Activated CD8-positive, alpha-beta T cell treated with anti-CD3 and anti-CD28 coated beads for 36 hours (primary cell): ENCODE data around the gene KCNA10. TPM values are rescaled to one million over a fixed set of nuclear protein-coding genes. Genes with fewer than 3 reads are reported as not detected.

Experiments used
- ATAC-seq: fragments of 200-7000 bp; cut with Tn5 transposase; one replicate; pipeline ENCODE4 v1.10.0; 2021; ENCODE audit warnings: mild to moderate bottlenecking, moderate library complexity
- CTCF ChIA-PET: fragments of 350-600 bp; sonication (Branson Sonifier 250); formaldehyde crosslinking; loops from one replicate; lab custom pipeline; 2021; ENCODE audit warnings: antibody characterized with exemption; lab: Charles Lee
- POLR2A ChIA-PET: fragments of 350-600 bp; sonication (Branson Sonifier 250); formaldehyde crosslinking; loops from one replicate; lab custom pipeline; 2021; ENCODE audit warnings: antibody characterized with exemption; lab: Charles Lee
- DNase-seq: peaks from one replicate; pipeline ENCODE4 v3.0.0-alpha.2; 2020
- H3K27ac Mint-ChIP-seq: one replicate; pipeline ENCODE4 v1.8.0; 2021; ENCODE audit warnings: mild to moderate bottlenecking, mixed read lengths
- H3K27me3 Mint-ChIP-seq: one replicate; pipeline ENCODE4 v1.8.0; 2021; ENCODE audit warnings: mixed read lengths
- H3K36me3 Mint-ChIP-seq: one replicate; pipeline ENCODE4 v1.8.0; 2021; ENCODE audit warnings: low read depth, mixed read lengths
- H3K4me1 Mint-ChIP-seq: one replicate; pipeline ENCODE4 v1.8.0; 2021; ENCODE audit warnings: low read depth, mixed read lengths
- H3K4me3 Mint-ChIP-seq: one replicate; pipeline ENCODE4 v1.8.0; 2021; ENCODE audit warnings: mild to moderate bottlenecking, moderate library complexity, mixed read lengths
- H3K9me3 Mint-ChIP-seq: one replicate; pipeline ENCODE4 v1.8.0; 2021; ENCODE audit warnings: mixed read lengths
- CTCF ChIP-seq: fragments of 200-600 bp; IDR thresholded peaks from one replicate; pipeline ENCODE4 v1.8.0; 2022; ENCODE audit warnings: antibody characterized with exemption, mild to moderate bottlenecking
- intact Hi-C: fragments of 100-400 bp; cut with micrococcal nuclease; formaldehyde crosslinking; loops from one replicate; pipeline ENCODE4 v1.10.0; 2022
- total RNA-seq, 2 experiments: library from RNA; stranded (reverse); gene quantifications; one replicate each; pipeline ENCODE4 v1.2.3, GENCODE V29; 2021

KCNA10 gene
- total RNA-seq, 2 experiments from 2014 or later = not detected

GRCh38 chr1:110547017-110547416 is 28.0 kb upstream of the KCNA10 start:
- ATAC-seq (no peak), DNase-seq (no peak)
- H3K36me3 Mint-ChIP-seq = no peaks in the 10 kb centered on the region
- TF ChIP-seq CTCF = no peak
- H3K4me3 Mint-ChIP-seq = no peak overlapping the region
- intact Hi-C loops = no loop called here
- H3K27me3 Mint-ChIP-seq = peaks cover 6% of the 10 kb centered on the region
- ChIA-PET CTCF (no interaction called here), POLR2A (no interaction called here)
- no peak overlapping the region for H3K27ac Mint-ChIP-seq
- H3K9me3 Mint-ChIP-seq = no peaks in the 10 kb centered on the region
- H3K4me1 Mint-ChIP-seq = no peaks in the 10 kb centered on the region

GRCh38 chr1:110545492-110545891 is 26.5 kb upstream of the KCNA10 start:
- Mint-ChIP-seq H3K4me1 (no peaks in the 10 kb centered on the region), H3K4me3 (no peak overlapping the region), H3K27ac (no peak overlapping the region), H3K9me3 (no peaks in the 10 kb centered on the region), H3K36me3 (no peaks in the 10 kb centered on the region), H3K27me3 (peaks cover 8% of the 10 kb centered on the region)
- ATAC-seq (no peak), DNase-seq (no peak)
- ChIA-PET CTCF (interaction anchor here (0.7 to 2.1 kb wide), 4 partner anchors 10 to 238 kb away, joined by 3 to 7 read pairs (median 4); no protein-coding TSS in a partner anchor), POLR2A (no interaction called here)
- no peak for TF ChIP-seq CTCF
- intact Hi-C loops = no loop called here

- no peak overlapping the region for H3K4me3 Mint-ChIP-seq
- TF ChIP-seq CTCF = no peak
- H3K27me3 Mint-ChIP-seq = peaks cover 6% of the 10 kb centered on the region
- DNase-seq = no peak
- H3K9me3 Mint-ChIP-seq = no peaks in the 10 kb centered on the region
- intact Hi-C loops = no loop called here
- CTCF ChIA-PET = interaction anchor here (0.7 to 2.1 kb wide), 7 partner anchors 9 to 239 kb away, joined by 3 to 7 read pairs (median 3); no protein-coding TSS in a partner anchor
- H3K36me3 Mint-ChIP-seq = no peaks in the 10 kb centered on the region
- no peaks in the 10 kb centered on the region for H3K4me1 Mint-ChIP-seq
- H3K27ac Mint-ChIP-seq = no peak overlapping the region
- POLR2A ChIA-PET = no interaction called here
- no peak for ATAC-seq
Measured at GRCh38 chr1:110544753-110545152, 25.8 kb upstream of the KCNA10 start.

- CTCF ChIA-PET = interaction anchor here (0.9 to 1.3 kb wide), 3 partner anchors 9 to 47 kb away, joined by 3 to 4 read pairs (median 3); no protein-coding TSS in a partner anchor
- Mint-ChIP-seq H3K36me3 (no peaks in the 10 kb centered on the region), H3K27me3 (peaks cover 6% of the 10 kb centered on the region), H3K4me1 (no peaks in the 10 kb centered on the region), H3K9me3 (no peaks in the 10 kb centered on the region), H3K4me3 (no peak overlapping the region), H3K27ac (no peak overlapping the region)
- POLR2A ChIA-PET = no interaction called here
- DNase-seq (peak; percentile 12), ATAC-seq (no peak)
- no peak for TF ChIP-seq CTCF
- intact Hi-C loops = no loop called here
Measured at GRCh38 chr1:110542725-110543124, 23.8 kb upstream of the KCNA10 start.

- no peak for ATAC-seq
- TF ChIP-seq CTCF = no peak
- H3K36me3 Mint-ChIP-seq = no peaks in the 10 kb centered on the region
Measured at GRCh38 chr1:110541906-110542395, 23.0 kb upstream of the KCNA10 start.

More at GRCh38 chr1:110541906-110542395, 23.0 kb upstream of the KCNA10 start:
- no peaks in the 10 kb centered on the region for H3K9me3 Mint-ChIP-seq
- H3K4me1 Mint-ChIP-seq = no peaks in the 10 kb centered on the region
- DNase-seq = no peak
- CTCF ChIA-PET = interaction anchor here (1.1 to 1.3 kb wide), 2 partner anchors 17 to 46 kb away, joined by 3 read pairs; no protein-coding TSS in a partner anchor
- no peak overlapping the region for H3K27ac Mint-ChIP-seq
- H3K4me3 Mint-ChIP-seq = no peak overlapping the region
- peaks cover 6% of the 10 kb centered on the region for H3K27me3 Mint-ChIP-seq
- intact Hi-C loops = no loop called here
- POLR2A ChIA-PET = no interaction called here
